Activated B cell treated with CpG ODN at 0.5 μM for 24 hours (primary cell): ENCODE measurements around the gene FOXP1. TPM values are rescaled to one million over a fixed set of nuclear protein-coding genes. Genes with fewer than 3 reads are reported as not detected.

ENCODE experiments used
- ATAC-seq: fragments of 200-7000 bp; cut with Tn5 transposase; one replicate; pipeline ENCODE4 v1.10.0; 2021; ENCODE audit warnings: low read depth, mild to moderate bottlenecking, moderate library complexity
- CTCF ChIA-PET: fragments of 350-600 bp; sonication (Branson Sonifier 250); formaldehyde crosslinking; loops from one replicate; lab custom pipeline; 2021; ENCODE audit warnings: antibody characterized with exemption; lab: Charles Lee
- POLR2A ChIA-PET: fragments of 350-600 bp; sonication (Branson Sonifier 250); formaldehyde crosslinking; loops from one replicate; lab custom pipeline; 2021; ENCODE audit warnings: antibody characterized with exemption; lab: Charles Lee
- DNase-seq: peaks from one replicate; pipeline ENCODE4 v3.0.0; 2022
- H3K27ac Mint-ChIP-seq: one replicate; pipeline ENCODE4 v1.8.0; 2020; ENCODE audit warnings: mixed read lengths
- H3K27me3 Mint-ChIP-seq: one replicate; pipeline ENCODE4 v1.8.0; 2021; ENCODE audit warnings: mixed read lengths
- H3K36me3 Mint-ChIP-seq: one replicate; pipeline ENCODE4 v1.8.0; 2021; ENCODE audit warnings: low read depth, mixed read lengths
- H3K4me1 Mint-ChIP-seq: one replicate; pipeline ENCODE4 v1.8.0; 2021; ENCODE audit warnings: mixed read lengths
- H3K4me3 Mint-ChIP-seq: one replicate; pipeline ENCODE4 v1.8.0; 2020; ENCODE audit warnings: mild to moderate bottlenecking, mixed read lengths
- H3K9me3 Mint-ChIP-seq: one replicate; pipeline ENCODE4 v1.8.0; 2020; ENCODE audit warnings: mixed read lengths
- CTCF ChIP-seq: fragments of 200-600 bp; IDR thresholded peaks from one replicate; pipeline ENCODE4 v1.8.0; 2022; ENCODE audit warnings: antibody characterized with exemption, mild to moderate bottlenecking
- intact Hi-C: fragments of 100-400 bp; cut with micrococcal nuclease; formaldehyde crosslinking; loops from one replicate; pipeline ENCODE4 v1.15.1; 2024
- total RNA-seq: library from RNA; stranded (reverse); gene quantifications from 2 replicates; pipeline ENCODE4 v1.2.3, GENCODE V29; 2022

FOXP1 gene
- total RNA-seq, 1 donor from 2014 or later = 563 TPM

DNA sequence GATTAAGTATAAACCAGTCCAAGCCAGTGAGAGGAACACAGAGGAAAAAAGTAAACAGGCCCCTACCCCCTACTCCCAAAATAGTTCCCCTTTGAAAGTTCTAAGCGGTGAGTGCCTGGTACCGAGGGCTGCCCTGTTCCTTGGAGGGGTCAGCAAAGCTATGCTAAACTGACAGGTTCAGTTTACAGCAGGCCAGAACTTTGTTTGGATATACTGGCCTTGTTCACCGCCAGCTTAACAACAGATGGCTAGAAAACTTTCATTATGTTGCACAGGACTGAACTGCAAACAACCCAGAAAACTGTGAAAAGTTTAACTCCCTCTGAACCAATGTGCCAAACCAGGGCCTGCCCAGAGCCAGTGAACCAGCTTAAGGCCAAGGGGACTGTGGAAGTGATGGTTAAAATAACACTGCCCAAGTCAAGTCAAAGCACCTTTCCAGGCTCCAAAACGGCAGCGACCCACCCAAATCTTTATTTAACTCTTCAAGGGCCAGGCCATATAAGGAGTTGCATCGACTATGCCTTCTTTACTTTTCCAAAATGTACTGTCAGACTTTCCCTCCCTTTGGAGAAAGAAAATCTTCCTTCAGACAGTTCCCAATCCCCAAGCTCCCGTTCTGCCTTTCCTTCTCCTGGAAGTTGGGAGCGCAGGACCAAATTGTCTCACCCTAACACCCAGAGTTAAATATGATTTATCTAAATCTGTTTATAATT, 448.0 kb downstream of the FOXP1 start:
- Mint-ChIP-seq H3K36me3 (peaks cover 22% of the 10 kb centered on the region), H3K9me3 (no peaks in the 10 kb centered on the region), H3K27ac (peak overlapping the region; percentile 74), H3K4me3 (no peak overlapping the region), H3K4me1 (peaks cover 65% of the 10 kb centered on the region), H3K27me3 (no peaks in the 10 kb centered on the region)
- DNase-seq (no peak), ATAC-seq (no peak)
- intact Hi-C loops = no loop called here
- no peak for TF ChIP-seq CTCF
- CTCF ChIA-PET = no interaction called here
- POLR2A ChIA-PET = interaction anchor here (1.2 to 11.5 kb wide), 3 partner anchors 51 to 70 kb away, joined by 3 to 339 read pairs (median 4); no protein-coding TSS in a partner anchor

DNA sequence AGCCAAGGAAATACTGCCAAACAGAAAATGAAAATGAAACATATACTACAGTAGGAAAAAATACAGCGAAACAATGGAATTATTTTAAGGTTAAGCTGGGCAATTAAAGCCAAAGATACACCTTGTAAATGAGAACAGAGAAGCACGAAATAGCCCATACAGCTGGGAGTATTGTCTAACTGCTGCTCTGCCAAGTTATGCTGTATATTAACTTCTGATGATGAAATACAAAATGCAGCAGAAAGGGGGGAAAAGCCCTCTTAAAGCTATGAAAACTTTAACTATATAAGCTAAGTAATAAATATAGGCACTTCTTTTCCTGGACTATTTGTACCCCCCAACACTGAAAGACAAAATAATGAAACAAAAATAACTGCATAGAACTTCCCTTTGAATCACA, 449.0 kb downstream of the FOXP1 start:
- peaks cover 64% of the 10 kb centered on the region for H3K4me1 Mint-ChIP-seq
- no peaks in the 10 kb centered on the region for H3K27me3 Mint-ChIP-seq
- CTCF ChIA-PET = no interaction called here
- H3K27ac Mint-ChIP-seq = peak overlapping the region; percentile 85
- POLR2A ChIA-PET = interaction anchor here (0.6 to 11.5 kb wide), 4 partner anchors 50 to 128 kb away, joined by 3 to 339 read pairs (median 4); no protein-coding TSS in a partner anchor
- TF ChIP-seq CTCF = no peak
- H3K36me3 Mint-ChIP-seq = peaks cover 28% of the 10 kb centered on the region
- H3K4me3 Mint-ChIP-seq = no peak overlapping the region
- intact Hi-C loops = loop anchor here (5.0 kb wide), 1 partner anchor 378 kb away; no protein-coding TSS in a partner anchor
- no peaks in the 10 kb centered on the region for H3K9me3 Mint-ChIP-seq
- no peak for DNase-seq
- no peak for ATAC-seq

- TF ChIP-seq CTCF = no peak
- Mint-ChIP-seq H3K27ac (peak overlapping the region; percentile 85), H3K9me3 (no peaks in the 10 kb centered on the region), H3K36me3 (peaks cover 31% of the 10 kb centered on the region), H3K4me1 (peaks cover 67% of the 10 kb centered on the region), H3K4me3 (no peak overlapping the region), H3K27me3 (no peaks in the 10 kb centered on the region)
- intact Hi-C loops = loop anchor here (5.0 kb wide), 1 partner anchor 378 kb away; no protein-coding TSS in a partner anchor
- ChIA-PET POLR2A (interaction anchor here (0.6 to 11.5 kb wide), 2 partner anchors 50 to 128 kb away, joined by 3 to 339 read pairs; no protein-coding TSS in a partner anchor), CTCF (no interaction called here)
- ATAC-seq (no peak), DNase-seq (no peak)
These were observed 449.7 kb downstream of the FOXP1 start for GRCh38 chr3:71133865-71134264.

DNA sequence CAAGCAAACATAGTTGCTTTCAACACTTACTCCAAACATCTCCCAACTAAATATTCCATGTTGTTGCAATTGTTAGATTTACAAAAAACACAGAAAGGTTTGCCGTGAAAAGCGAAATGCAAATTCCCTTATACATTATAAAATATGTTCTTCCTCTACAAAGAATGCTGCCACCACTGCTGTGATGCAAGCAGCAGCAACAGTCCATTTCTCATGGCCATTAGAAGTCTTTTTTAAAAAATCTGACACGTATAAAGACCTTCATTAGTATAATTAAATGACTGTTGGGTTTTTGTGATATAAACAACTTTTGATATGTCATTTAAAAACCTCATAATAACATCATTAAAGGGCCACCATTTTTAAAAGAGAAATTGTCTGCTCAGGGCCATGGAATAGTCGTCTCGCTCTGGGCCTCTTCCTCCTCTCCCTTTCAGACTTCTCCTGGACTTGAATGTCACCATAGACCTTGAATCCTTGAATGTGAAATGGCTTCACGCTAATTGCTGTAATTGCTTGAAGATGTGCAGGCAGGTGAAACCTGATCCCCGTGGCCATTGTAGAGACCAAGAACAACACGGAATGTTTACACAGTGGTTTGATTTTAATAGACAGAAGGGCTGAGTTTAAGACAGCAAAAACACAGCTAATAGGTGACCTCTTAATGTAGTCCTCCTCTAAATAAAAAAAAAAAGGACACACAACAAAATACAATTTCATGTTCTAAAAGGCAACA, 450.4 kb downstream of the FOXP1 start:
- Mint-ChIP-seq H3K27ac (peak overlapping the region; percentile 21), H3K4me3 (no peak overlapping the region), H3K4me1 (peaks cover 72% of the 10 kb centered on the region), H3K27me3 (no peaks in the 10 kb centered on the region), H3K9me3 (no peaks in the 10 kb centered on the region), H3K36me3 (peaks cover 32% of the 10 kb centered on the region)
- DNase-seq (no peak), ATAC-seq (no peak)
- no peak for TF ChIP-seq CTCF
- intact Hi-C loops = loop anchor here (1.0 to 5.0 kb wide), 2 partner anchors 17 to 379 kb away; no protein-coding TSS in a partner anchor
- CTCF ChIA-PET = interaction anchor here (1.5 kb wide), 1 partner anchor 9 kb away, joined by 4 read pairs; no protein-coding TSS in a partner anchor
- POLR2A ChIA-PET = interaction anchor here (1.5 to 11.5 kb wide), 5 partner anchors 10 to 451 kb away, joined by 4 to 339 read pairs (median 49); partner anchors contain the start of gene FOXP1
